Measurements from ENCODE around the gene BIRC5.

DNA sequence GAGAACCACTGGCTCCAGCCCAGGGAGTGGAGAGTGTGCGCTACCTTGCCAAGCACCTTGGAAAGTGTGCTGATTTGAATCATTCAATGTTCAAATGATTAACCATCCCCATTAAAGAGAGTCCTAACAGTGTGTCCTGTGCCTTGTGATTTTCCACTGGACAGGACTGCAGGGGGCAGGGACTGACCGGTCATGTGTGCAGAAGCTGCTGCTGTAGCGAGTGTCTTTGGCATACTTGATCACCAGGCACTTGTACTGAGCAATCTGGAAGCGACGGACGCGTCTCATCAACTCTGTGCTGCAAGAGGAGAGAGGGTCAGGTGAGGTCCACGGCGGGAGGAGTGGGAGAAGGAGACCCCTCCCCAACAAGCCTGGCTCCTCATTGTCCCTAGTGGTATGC is 29.2 kb upstream of the BIRC5 start:
- TF ChIP-seq CTCF (IDR thresholded peaks at IDR 0.05; ENCODE audit: low read depth, low read length, poor library complexity, severe bottlenecking) (no peak), EZH2phosphoT487 (IDR thresholded peaks at IDR 0.05; ENCODE audit: borderline replicate concordance, low read length) (no peak)
